Gastrocnemius medialis (tissue), 4 donors: Measurements from ENCODE around the gene SCARB1. TPM values are rescaled to one million over a fixed set of nuclear protein-coding genes. Genes with fewer than 3 reads are reported as not detected.

Source experiments
- ATAC-seq, 2 donors: fragments of 150-250 bp; one replicate each; pipeline ENCODE4 v1.9.1; 2016
- DNase-seq, 2 donors: peaks; one replicate each; pipeline ENCODE4 v3.0.0-alpha.2; 2019
- H3K27ac ChIP-seq, 4 donors: fragments of 200-600 bp; sonication (generic); 1 replicate in 1 of 4; 2 replicates in 3 of 4; pipeline ENCODE4 v1.5.1; 2016 to 2018; ENCODE audit warnings: mild to moderate bottlenecking in 2 of 4, moderate library complexity in 1 of 4
- H3K27me3 ChIP-seq, 3 donors: fragments of 200-600 bp; sonication (generic) in 2 of 3; 1 replicate in 1 of 3; 2 replicates in 2 of 3; pipeline versions ENCODE4 v1.5.1 to v1.6.0; 2016 to 2019; ENCODE audit warnings: mild to moderate bottlenecking in 1 of 3, moderate library complexity in 1 of 3
- H3K36me3 ChIP-seq, 2 donors: fragments of 200-600 bp; sonication (generic) in 1 of 2; one replicate each; pipeline ENCODE4 v1.5.1; 2017 to 2018
- H3K4me1 ChIP-seq, 2 donors: fragments of 200-600 bp; sonication (generic) in 1 of 2; one replicate each; pipeline ENCODE4 v1.5.1; 2016 to 2017; ENCODE audit warnings: mild to moderate bottlenecking in 2 of 2
- H3K4me3 ChIP-seq, 4 donors: fragments of 200-600 bp; sonication (generic) in 3 of 4; 1 replicate in 1 of 4; 2 replicates in 3 of 4; pipeline ENCODE4 v1.5.1; 2016 to 2019; ENCODE audit warnings: mild to moderate bottlenecking in 2 of 4
- H3K9me3 ChIP-seq, 3 donors: fragments of 200-600 bp; sonication (generic) in 2 of 3; 1 replicate in 1 of 3; 2 replicates in 2 of 3; pipeline ENCODE4 v1.5.1; 2016 to 2019
- CTCF ChIP-seq, 5 experiments: fragments of 450-650 bp in 3 of 5; fragments of 200-600 bp in 2 of 5; sonication (generic) in 2 of 5; IDR thresholded peaks in 4 of 5; conservative IDR thresholded peaks in 1 of 5; 1 replicate in 4 of 5; 2 replicates in 1 of 5; pipeline ENCODE4 v1.5.1; 2016 to 2019; ENCODE audit warnings: antibody characterized with exemption in 5 of 5, mild to moderate bottlenecking in 3 of 5, moderate library complexity in 3 of 5
- POLR2A ChIP-seq, 2 donors: fragments of 450-650 bp; IDR thresholded peaks; one replicate each; pipeline ENCODE4 v1.6.1; 2017; ENCODE audit warnings: antibody characterized with exemption in 2 of 2, mild to moderate bottlenecking in 2 of 2, moderate library complexity in 2 of 2
- in situ Hi-C, 4 donors: fragments of 200-750 bp; cut with MboI; loops; one replicate each; pipeline versions ENCODE4 v1.15.0 to v1.8.0; 2017; ENCODE audit warnings: low sequenced_read_pairs in 4 of 4
- intact Hi-C: fragments of 100-400 bp; cut with DNase I; formaldehyde crosslinking; loops from one replicate; pipeline ENCODE4 v1.15.1; 2023; ENCODE audit warnings: low total_unique reads
- total RNA-seq, 4 donors: library from RNA; depleted of rRNA; stranded (reverse); fragments of >200 nt; gene quantifications; one replicate each; pipeline versions ENCODE4 v1.1.0 to v1.2.3, GENCODE V29; 2016

The SCARB1 gene
- total RNA-seq, 4 donors from 2014 or later: 5.4 to 8.7 (median 6.2) TPM

DNA sequence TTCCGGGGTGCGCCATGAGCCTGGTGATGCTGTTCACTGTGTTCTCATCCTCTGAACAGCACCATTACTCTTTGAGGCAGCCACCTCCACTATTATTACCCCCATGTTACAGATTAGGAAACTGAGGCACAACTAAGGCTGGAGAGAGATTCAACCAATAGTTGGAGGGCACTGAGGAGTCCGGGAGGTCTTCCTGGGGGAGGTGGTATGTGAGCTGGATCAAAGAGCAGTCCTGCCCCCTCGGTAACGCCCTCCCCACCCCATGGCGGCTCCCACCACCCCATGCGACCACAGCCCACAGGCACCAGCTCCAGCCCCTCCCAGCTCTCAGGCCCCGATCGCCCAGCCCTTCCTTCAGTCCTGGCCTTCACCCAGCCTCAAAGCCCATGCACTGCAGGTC, 43.5 kb downstream of the SCARB1 start:
- H3K9me3 ChIP-seq: no peaks in the 10 kb centered on the region
- DNase-seq: no peak
- ATAC-seq: no peak
- no peak overlapping the region for H3K4me3 ChIP-seq
- no peaks in the 10 kb centered on the region for H3K4me1 ChIP-seq
- no peak overlapping the region for H3K27ac ChIP-seq
- H3K27me3 ChIP-seq: no peaks in the 10 kb centered on the region
- in situ Hi-C loops: no loop called here
- TF ChIP-seq POLR2A (IDR thresholded peaks at IDR 0.05) (no peak), CTCF (IDR thresholded peaks at IDR 0.05 in 4 of 5, conservative IDR thresholded peaks at IDR 0.05 in 1 of 5) (no peak)
- no peaks in the 10 kb centered on the region for H3K36me3 ChIP-seq
- intact Hi-C loops: no loop called here

GRCh38 chr12:124819525-124819924, 44.1 kb downstream of the SCARB1 start:
- no peak overlapping the region for H3K4me3 ChIP-seq
- H3K4me1 ChIP-seq: no peaks in the 10 kb centered on the region
- H3K27me3 ChIP-seq: no peaks in the 10 kb centered on the region
- intact Hi-C loops: no loop called here
- ATAC-seq (no peak), DNase-seq (no peak)
- in situ Hi-C loops: no loop called here
- TF ChIP-seq CTCF (IDR thresholded peaks at IDR 0.05 in 4 of 5, conservative IDR thresholded peaks at IDR 0.05 in 1 of 5) (no peak), POLR2A (IDR thresholded peaks at IDR 0.05) (no peak)
- H3K27ac ChIP-seq: no peak overlapping the region
- H3K9me3 ChIP-seq: no peaks in the 10 kb centered on the region
- no peaks in the 10 kb centered on the region for H3K36me3 ChIP-seq

DNA sequence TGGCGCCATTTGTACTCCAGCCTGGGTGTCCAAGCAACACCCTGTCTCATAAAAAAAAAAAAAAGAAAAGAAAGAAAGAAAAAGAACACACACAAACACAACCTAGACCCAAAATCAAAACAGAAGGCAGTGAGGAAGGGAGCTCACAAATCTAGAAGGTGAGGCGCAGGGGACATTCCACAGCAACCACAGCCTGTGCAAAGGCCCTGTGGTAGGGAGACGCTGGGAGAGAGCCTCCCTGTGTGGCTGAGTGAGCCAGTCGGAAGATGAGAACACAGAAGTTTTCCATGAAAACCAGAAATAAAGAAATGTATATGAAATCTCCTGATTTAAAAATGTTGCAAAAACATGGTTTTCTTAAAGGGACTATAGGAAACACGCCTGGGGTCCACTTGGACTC, 44.6 kb downstream of the SCARB1 start:
- intact Hi-C loops (no loop called here), in situ Hi-C loops (no loop called here)
- no peaks in the 10 kb centered on the region for H3K27me3 ChIP-seq
- no peaks in the 10 kb centered on the region for H3K36me3 ChIP-seq
- no peak overlapping the region for H3K27ac ChIP-seq
- ATAC-seq (no peak), DNase-seq (no peak)
- TF ChIP-seq CTCF (IDR thresholded peaks at IDR 0.05 in 4 of 5, conservative IDR thresholded peaks at IDR 0.05 in 1 of 5): no peak
- no peak for TF ChIP-seq POLR2A (IDR thresholded peaks at IDR 0.05)
- no peaks in the 10 kb centered on the region for H3K4me1 ChIP-seq
- H3K4me3 ChIP-seq: no peak overlapping the region
- no peaks in the 10 kb centered on the region for H3K9me3 ChIP-seq

DNA sequence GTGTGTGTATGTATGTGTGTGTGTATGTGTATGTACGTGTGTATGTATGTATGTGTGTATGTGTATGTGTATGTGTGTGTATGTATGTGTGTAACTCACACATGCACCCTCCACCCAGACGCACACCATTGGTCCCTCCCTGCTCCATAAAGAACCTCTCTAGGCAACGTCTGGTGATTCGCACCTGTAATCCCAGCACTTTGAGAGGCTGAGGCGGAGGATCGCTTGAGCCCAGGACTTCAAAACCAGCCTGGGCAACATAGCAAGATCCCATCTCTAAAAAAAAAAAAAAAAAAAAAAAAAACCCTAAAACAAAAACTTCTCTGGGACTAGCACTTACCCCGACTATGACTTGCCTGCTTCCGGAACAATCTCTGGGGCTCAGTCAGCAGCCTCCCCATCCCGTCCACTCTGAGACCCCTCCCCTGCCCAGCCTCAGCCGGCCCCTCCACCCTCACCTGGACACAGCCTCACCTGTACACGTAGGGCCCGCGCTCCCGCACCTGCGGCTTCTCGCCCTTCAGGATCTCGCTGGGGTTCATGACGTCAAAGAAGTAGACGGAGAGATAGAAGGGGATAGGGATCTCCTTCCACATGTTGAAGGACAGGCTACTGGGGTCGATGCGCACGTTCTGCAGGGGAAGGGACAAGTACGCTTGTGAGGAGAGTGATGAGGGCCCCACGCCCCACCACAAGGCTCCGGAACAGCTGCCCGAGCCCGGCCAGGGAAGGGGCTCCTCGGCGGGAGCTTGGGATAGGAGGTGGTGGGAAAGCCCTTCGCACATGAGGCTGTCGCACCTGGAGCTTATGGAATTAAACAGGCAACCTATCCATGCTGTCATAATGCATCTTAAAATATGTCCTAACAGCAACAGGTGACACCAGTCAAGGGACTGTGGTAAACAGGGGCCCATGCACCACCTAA, 46.3 kb downstream of the SCARB1 start:
- no peak for DNase-seq
- peaks cover 0 to 9% of the 10 kb centered on the region in 2 donors for H3K36me3 ChIP-seq
- no peak overlapping the region for H3K4me3 ChIP-seq
- H3K27me3 ChIP-seq: no peaks in the 10 kb centered on the region
- in situ Hi-C loops: no loop called here
- H3K9me3 ChIP-seq: no peaks in the 10 kb centered on the region
- no peak for ATAC-seq
- H3K4me1 ChIP-seq: no peaks in the 10 kb centered on the region
- no peak overlapping the region for H3K27ac ChIP-seq
- TF ChIP-seq CTCF (IDR thresholded peaks at IDR 0.05 in 4 of 5, conservative IDR thresholded peaks at IDR 0.05 in 1 of 5) (no peak), POLR2A (IDR thresholded peaks at IDR 0.05) (no peak)
- intact Hi-C loops: no loop called here
